Ovary (tissue), 9 donors: ENCODE results near the gene SORBS1. TPM values are rescaled to one million over a fixed set of nuclear protein-coding genes. Genes with fewer than 3 reads are reported as not detected.

ENCODE experiments used
- DNase-seq, 5 donors: peaks; one replicate each; pipeline ENCODE4 v3.0.0-alpha.2; 2019 to 2020
- H3K27ac ChIP-seq, 2 donors: fragments of 200-600 bp; one replicate each; pipeline versions ENCODE4 v1.5.1 to v1.8.0; 2019 to 2022
- H3K27me3 ChIP-seq: fragments of 200-600 bp; one replicate; pipeline ENCODE4 v1.8.0; 2022
- H3K36me3 ChIP-seq: fragments of 200-600 bp; sonication (generic); one replicate; pipeline ENCODE4 v1.5.1; 2019
- H3K4me1 ChIP-seq: one replicate; pipeline ENCODE4 v1.8.1; 2013; ENCODE audit warnings: mild to moderate bottlenecking, moderate library complexity; ENCODE audit not compliant: insufficient read depth
- H3K4me3 ChIP-seq: fragments of 200-600 bp; sonication (generic); one replicate; pipeline ENCODE4 v1.5.1; 2017
- H3K9me3 ChIP-seq, 2 donors: fragments of 200-600 bp in 1 of 2; sonication (generic) in 1 of 2; one replicate each; pipeline versions ENCODE4 v1.5.1 to v1.8.1; 2013 to 2019; ENCODE audit warnings: mild to moderate bottlenecking in 1 of 2, moderate library complexity in 1 of 2
- EP300 ChIP-seq: sonication (generic); formaldehyde crosslinking; IDR thresholded peaks from one replicate; pipeline ENCODE4 v1.6.1; 2017; ENCODE audit warnings: antibody characterized with exemption
- POLR2A ChIP-seq: fragments of 450-650 bp; IDR thresholded peaks from one replicate; pipeline ENCODE4 v1.6.1; 2017; ENCODE audit warnings: antibody characterized with exemption, mild to moderate bottlenecking, moderate library complexity
- WGBS, 3 donors: extraction: QIAGEN DNeasy Blood & Tissue Kit in 1 of 3; methylation state at CpG; one replicate each; pipeline versions ENCODE4 v1.1.5 to v1.1.7; 2013 to 2017; 5-methylcytosine and 5-hydroxymethylcytosine counted together
- intact Hi-C, 4 donors: fragments of 100-400 bp; cut with DNase I; formaldehyde crosslinking; loops; one replicate each; pipeline versions ENCODE4 v1.11.0 to v1.15.1; 2022 to 2023
- polyA plus RNA-seq, 2 donors: library from polyadenylated mRNA; stranded (reverse); fragments of 200-250 nt in 1 of 2; fragments of 350-450 nt in 1 of 2; fragmentation: Illumina TruSeq in 1 of 2; extraction: RNeasy Lipid Tissue Mini Kit (QIAGEN cat#74804) in 1 of 2; gene quantifications; one replicate each; pipeline ENCODE4 v1.2.3, GENCODE V29; 2013 to 2014
- total RNA-seq, 7 donors: library from RNA; depleted of rRNA in 2 of 7; stranded (reverse); fragments of >200 nt in 2 of 7; fragmentation: NEBNext Ultra II Directional in 3 of 7; extraction: Animal tissue kit (Norgen Biotek cat#: 25700) in 3 of 7; gene quantifications; one replicate each; pipeline versions ENCODE4 v1.1.0 to v1.2.4, GENCODE V29; 2016 to 2023
- TF ChIP-seq, protein P1 (sequence below), 3 donors: fragments of 450-650 bp in 2 of 3; fragments of 200-600 bp in 1 of 3; IDR thresholded peaks; one replicate each; pipeline versions ENCODE4 v1.5.1 to v1.8.0; 2016 to 2022; ENCODE audit warnings: antibody characterized with exemption in 3 of 3, mild to moderate bottlenecking in 1 of 3
- donor health status: DM: no; HTN: no; CAD: no; lungs with moderate emphysema.
- donor health status: DM: no; HTN: no; CAD: no.
- donor health status: Bipolar disorder and iron deficiency.
- donor health status: DM: yes; HTN: yes; CAD: no.
- donor health status: DM: no; HTN: no; CAD: no.
- donor health status: DM: yes; HTN: yes; CAD: no.

SORBS1 gene
- total and polyA plus RNA-seq, 9 donors: 10.7 to 156 (median 20.0) TPM

GRCh38 chr10:95312986-95313495 lies 248.1 kb downstream of the SORBS1 start:
- no peaks in the 10 kb centered on the region for H3K27me3 ChIP-seq
- no peak overlapping the region for H3K4me3 ChIP-seq
- H3K9me3 ChIP-seq: no peaks in the 10 kb centered on the region
- 86 to 95% (median 94%) methylated on average over 1 of the region's 1 CpG for WGBS, 3 donors
- H3K4me1 ChIP-seq: no peaks in the 10 kb centered on the region
- no peak overlapping the region for H3K27ac ChIP-seq
- DNase-seq: no peak
- TF ChIP-seq EP300: no peak
- no peak for TF ChIP-seq POLR2A
- TF ChIP-seq, protein P1, sequence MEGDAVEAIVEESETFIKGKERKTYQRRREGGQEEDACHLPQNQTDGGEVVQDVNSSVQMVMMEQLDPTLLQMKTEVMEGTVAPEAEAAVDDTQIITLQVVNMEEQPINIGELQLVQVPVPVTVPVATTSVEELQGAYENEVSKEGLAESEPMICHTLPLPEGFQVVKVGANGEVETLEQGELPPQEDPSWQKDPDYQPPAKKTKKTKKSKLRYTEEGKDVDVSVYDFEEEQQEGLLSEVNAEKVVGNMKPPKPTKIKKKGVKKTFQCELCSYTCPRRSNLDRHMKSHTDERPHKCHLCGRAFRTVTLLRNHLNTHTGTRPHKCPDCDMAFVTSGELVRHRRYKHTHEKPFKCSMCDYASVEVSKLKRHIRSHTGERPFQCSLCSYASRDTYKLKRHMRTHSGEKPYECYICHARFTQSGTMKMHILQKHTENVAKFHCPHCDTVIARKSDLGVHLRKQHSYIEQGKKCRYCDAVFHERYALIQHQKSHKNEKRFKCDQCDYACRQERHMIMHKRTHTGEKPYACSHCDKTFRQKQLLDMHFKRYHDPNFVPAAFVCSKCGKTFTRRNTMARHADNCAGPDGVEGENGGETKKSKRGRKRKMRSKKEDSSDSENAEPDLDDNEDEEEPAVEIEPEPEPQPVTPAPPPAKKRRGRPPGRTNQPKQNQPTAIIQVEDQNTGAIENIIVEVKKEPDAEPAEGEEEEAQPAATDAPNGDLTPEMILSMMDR (IDR thresholded peaks at IDR 0.05): no peak
- intact Hi-C loops: no loop called here
- no peaks in the 10 kb centered on the region for H3K36me3 ChIP-seq

DNA sequence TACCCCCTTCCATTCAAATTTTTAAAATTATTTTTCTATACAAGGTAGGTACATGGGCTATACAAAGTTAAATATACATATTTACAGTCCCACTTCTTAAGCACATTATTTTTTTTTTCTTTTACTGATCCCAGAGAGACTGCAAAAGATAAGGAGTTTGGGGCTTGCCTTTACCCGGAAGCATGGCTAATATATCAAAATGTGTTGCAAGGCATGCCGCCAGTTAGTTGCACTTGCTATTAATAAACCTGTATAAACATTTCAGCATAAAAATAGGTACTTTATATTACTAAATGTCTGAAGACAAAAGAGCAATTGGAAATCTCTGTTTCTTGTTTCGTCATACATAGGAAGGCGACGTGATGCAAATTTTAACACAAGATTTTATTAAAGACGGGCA lies 248.9 kb downstream of the SORBS1 start:
- intact Hi-C loops: no loop called here
- no peak for TF ChIP-seq EP300
- TF ChIP-seq, protein P1 (IDR thresholded peaks at IDR 0.05): no peak
- no peak for TF ChIP-seq POLR2A
- Histone ChIP-seq H3K27me3 (no peaks in the 10 kb centered on the region), H3K36me3 (no peaks in the 10 kb centered on the region), H3K4me3 (no peak overlapping the region), H3K4me1 (no peaks in the 10 kb centered on the region), H3K9me3 (no peaks in the 10 kb centered on the region), H3K27ac (no peak overlapping the region)
- no peak for DNase-seq
- WGBS, 3 donors: 61 to 71% (median 66%) methylated on average over 6 of the region's 6 CpGs

DNA sequence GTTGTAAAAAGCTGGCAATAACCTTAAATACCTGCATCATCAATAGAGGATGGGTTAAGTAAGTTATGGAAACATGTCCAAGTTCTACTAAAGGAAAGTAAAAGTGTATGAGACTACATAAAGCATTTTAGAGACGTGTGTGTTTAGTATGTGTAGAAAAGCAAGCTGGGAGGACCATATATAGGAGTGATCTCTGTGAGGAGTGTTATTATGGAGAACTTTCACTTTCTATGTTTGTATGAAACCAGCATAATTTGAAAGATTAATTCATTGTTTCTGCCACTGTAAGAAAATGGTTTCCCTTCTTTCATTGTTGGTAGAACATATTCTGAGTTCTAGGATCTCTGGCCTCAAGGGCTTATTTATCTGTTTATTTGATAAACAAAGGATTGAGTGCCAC lies 251.2 kb downstream of the SORBS1 start:
- H3K27ac ChIP-seq: no peak overlapping the region

GRCh38 chr10:95308389-95309302 lies 252.5 kb downstream of the SORBS1 start:
- no peak for TF ChIP-seq EP300
- TF ChIP-seq, protein P1 (IDR thresholded peaks at IDR 0.05): no peak
- TF ChIP-seq POLR2A: no peak
- H3K9me3 ChIP-seq: no peaks in the 10 kb centered on the region
- no peaks in the 10 kb centered on the region for H3K27me3 ChIP-seq
- H3K36me3 ChIP-seq: no peaks in the 10 kb centered on the region
- peak; percentile 47 to 71 (median 57) for DNase-seq
- no peak overlapping the region for H3K4me3 ChIP-seq
- H3K27ac ChIP-seq: no peak overlapping the region
- intact Hi-C loops: no loop called here
- 8 to 11% (median 9%) methylated on average over 8 of the region's 8 CpGs for WGBS, 3 donors
- no peaks in the 10 kb centered on the region for H3K4me1 ChIP-seq

More for the DNA sequence above, 251.2 kb downstream of the SORBS1 start:
- Histone ChIP-seq H3K9me3 (no peaks in the 10 kb centered on the region), H3K36me3 (no peaks in the 10 kb centered on the region), H3K4me3 (no peak overlapping the region), H3K4me1 (no peaks in the 10 kb centered on the region), H3K27me3 (no peaks in the 10 kb centered on the region)
- intact Hi-C loops: no loop called here
- TF ChIP-seq EP300 (no peak), POLR2A (no peak)
- TF ChIP-seq, protein P1 (IDR thresholded peaks at IDR 0.05): no peak
- DNase-seq: no peak
- 25 to 46% (median 34%) methylated on average over 1 of the region's 1 CpG for WGBS, 3 donors
